Neural cell (in vitro differentiated cells): ENCODE data around the gene CTBP2. TPM values are rescaled to one million over a fixed set of nuclear protein-coding genes. Genes with fewer than 3 reads are reported as not detected.

Source experiments
- H2AFZ ChIP-seq: fragments of 200-600, 300-800 bp; sonication (generic), shearing (Covaris generic); 2 replicates; pipeline ENCODE4 v1.6.0; 2014; ENCODE audit warnings: low read depth, mild to moderate bottlenecking, antibody characterized with exemption, low read length, moderate library complexity
- H3F3A ChIP-seq: fragments of 200-600 bp; shearing (Covaris generic); 2 replicates; pipeline ENCODE4 v1.6.1; 2016; ENCODE audit warnings: mild to moderate bottlenecking, moderate library complexity, mixed read lengths, antibody characterized with exemption, low read length; ENCODE audit not compliant: insufficient read depth, poor library complexity, severe bottlenecking
- H3K27ac ChIP-seq: fragments of 200-600, 300-800 bp; sonication (generic), shearing (Covaris generic); 2 replicates; pipeline ENCODE4 v1.5.1; 2014; ENCODE audit warnings: mild to moderate bottlenecking, low read length, moderate library complexity
- H3K27me3 ChIP-seq: fragments of 300-800, 200-600 bp; sonication (generic), shearing (Covaris generic); 2 replicates; pipeline ENCODE4 v1.6.0; 2014; ENCODE audit warnings: mild to moderate bottlenecking, low read depth, low read length, moderate library complexity; ENCODE audit not compliant: insufficient read depth
- H3K36me3 ChIP-seq: fragments of 300-800, 200-600 bp; sonication (generic), shearing (Covaris generic); 2 replicates; pipeline ENCODE4 v1.5.1; 2014; ENCODE audit warnings: mild to moderate bottlenecking, antibody characterized with exemption, low read length, moderate library complexity; ENCODE audit not compliant: insufficient read depth
- H3K4me2 ChIP-seq: fragments of 300-800, 200-600 bp; sonication (generic), shearing (Covaris generic); 2 replicates; pipeline ENCODE4 v1.6.0; 2014; ENCODE audit warnings: mild to moderate bottlenecking, low read length
- H3K4me3 ChIP-seq: fragments of 300-800, 200-600 bp; sonication (generic), shearing (Covaris generic); 2 replicates; pipeline ENCODE4 v1.5.1; 2014; ENCODE audit warnings: mild to moderate bottlenecking, low read length, moderate library complexity
- H3K79me2 ChIP-seq: fragments of 200-600 bp; shearing (Covaris generic); replicated peaks from 2 replicates; pipeline ENCODE4 v1.6.0; 2014; ENCODE audit warnings: mild to moderate bottlenecking, low read length, moderate library complexity; ENCODE audit not compliant: insufficient read depth
- H3K9ac ChIP-seq: fragments of 300-800, 200-600 bp; sonication (generic), shearing (Covaris generic); 2 replicates; pipeline ENCODE4 v1.6.1; 2016; ENCODE audit warnings: mild to moderate bottlenecking, low read length, mixed read lengths
- H3K9me2 ChIP-seq: fragments of 200-600 bp; shearing (Covaris generic); 2 replicates; pipeline ENCODE4 v1.6.1; 2016; ENCODE audit warnings: mild to moderate bottlenecking, low read length, mixed read lengths; ENCODE audit not compliant: insufficient read depth
- H3K9me3 ChIP-seq: fragments of 200-600, 300-800 bp; sonication (generic), shearing (Covaris generic); 2 replicates; pipeline ENCODE4 v1.6.1; 2016; ENCODE audit warnings: mild to moderate bottlenecking, mixed run types, low read length, moderate library complexity, mixed read lengths
- H4K20me1 ChIP-seq: fragments of 200-600 bp; shearing (Covaris generic); 2 replicates; pipeline ENCODE4 v1.6.1; 2016; ENCODE audit warnings: mild to moderate bottlenecking, mixed run types; ENCODE audit not compliant: insufficient read depth
- EP300 ChIP-seq: fragments of 450-650 bp; conservative IDR thresholded peaks from 2 replicates; pipeline ENCODE4 v1.6.1; 2014; ENCODE audit warnings: antibody characterized with exemption, mild to moderate bottlenecking, moderate library complexity; ENCODE audit not compliant: poor library complexity, severe bottlenecking
- EZH2 ChIP-seq: fragments of 200-600, 300-800 bp; shearing (Covaris generic), sonication (generic); IDR thresholded peaks from 2 replicates; pipeline ENCODE4 v1.6.1; 2014; ENCODE audit warnings: antibody characterized with exemption, low read length, borderline replicate concordance, mild to moderate bottlenecking; ENCODE audit not compliant: insufficient read depth, poor library complexity, severe bottlenecking
- MXI1 ChIP-seq: fragments of 450-650 bp; conservative IDR thresholded peaks from 2 replicates; pipeline ENCODE4 v1.6.1; 2014; ENCODE audit warnings: antibody characterized with exemption, mild to moderate bottlenecking; ENCODE audit not compliant: poor library complexity, severe bottlenecking
- POLR2AphosphoS5 ChIP-seq: IDR thresholded peaks from 2 replicates; pipeline ENCODE4 v1.6.1; 2012
- RAD21 ChIP-seq: fragments of 450-650 bp; conservative IDR thresholded peaks from 2 replicates; pipeline ENCODE4 v1.6.1; 2014; ENCODE audit warnings: antibody characterized with exemption, mild to moderate bottlenecking, moderate library complexity
- SMC3 ChIP-seq: fragments of 450-650 bp; conservative IDR thresholded peaks from 2 replicates; pipeline ENCODE4 v1.6.1; 2014; ENCODE audit warnings: antibody characterized with exemption, mild to moderate bottlenecking, moderate library complexity; ENCODE audit not compliant: poor library complexity
- TAF1 ChIP-seq: IDR thresholded peaks from 2 replicates; pipeline ENCODE4 v1.6.1; 2012; ENCODE audit warnings: low read depth
- polyA plus RNA-seq: library from polyadenylated mRNA; depleted of rRNA; stranded (reverse); fragments of >200 nt; gene quantifications from 2 replicates; pipeline ENCODE4 v1.2.3, GENCODE V29; 2014
- TF ChIP-seq, protein P1 (sequence below): IDR thresholded peaks from 2 replicates; pipeline ENCODE4 v1.6.1; 2012; ENCODE audit warnings: borderline replicate concordance
- TF ChIP-seq, protein P2 (sequence below): fragments of 450-650 bp; IDR thresholded peaks from 2 replicates; pipeline ENCODE4 v1.5.1; 2014; ENCODE audit warnings: antibody characterized with exemption, mild to moderate bottlenecking, moderate library complexity; ENCODE audit not compliant: poor library complexity, severe bottlenecking

The CTBP2 gene
- polyA plus RNA-seq, 1 donor from 2014 or later: 59.5 TPM

DNA sequence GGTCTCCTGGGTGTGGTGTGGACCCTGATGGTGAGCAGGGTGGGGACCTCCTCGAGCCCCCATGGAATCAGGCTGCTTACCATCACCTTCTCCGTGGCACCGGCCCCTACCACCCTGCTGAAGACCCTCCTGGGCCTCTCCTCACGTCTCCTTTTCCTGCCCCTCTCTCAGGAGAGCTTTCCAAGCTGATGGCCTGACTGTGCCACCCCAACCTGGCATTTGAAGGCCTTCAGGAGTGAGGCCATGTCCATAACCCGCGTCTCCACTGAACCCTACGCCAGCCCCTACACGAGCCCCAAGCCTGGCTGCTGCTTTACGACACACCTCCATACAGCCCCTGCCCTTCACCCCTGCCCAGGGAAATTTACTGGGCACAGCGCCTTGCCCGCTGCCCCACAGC lies 163.1 kb downstream of the CTBP2 start:
- H3K27ac ChIP-seq: no peak overlapping the region
- H3K9me3 ChIP-seq: no peaks in the 10 kb centered on the region
- no peaks in the 10 kb centered on the region for H4K20me1 ChIP-seq

GRCh38 chr10:124996854-124997215 lies 163.5 kb downstream of the CTBP2 start:
- Histone ChIP-seq H3K4me2 (no peak overlapping the region), H3K79me2 (no peaks in the 10 kb centered on the region), H3K9ac (no peak overlapping the region), H2AFZ (no peak overlapping the region), H3K4me3 (no peak overlapping the region), H3K27ac (no peak overlapping the region), H3F3A (no peaks in the 10 kb centered on the region), H3K9me2 (no peaks in the 10 kb centered on the region), H3K9me3 (no peaks in the 10 kb centered on the region), H3K27me3 (no peaks in the 10 kb centered on the region), H3K36me3 (no peaks in the 10 kb centered on the region), H4K20me1 (no peaks in the 10 kb centered on the region)
- TF ChIP-seq TAF1 (no peak), EP300 (no peak), POLR2AphosphoS5 (no peak), SMC3 (no peak), EZH2 (no peak), MXI1 (no peak), RAD21 (no peak)
- TF ChIP-seq, protein P1, sequence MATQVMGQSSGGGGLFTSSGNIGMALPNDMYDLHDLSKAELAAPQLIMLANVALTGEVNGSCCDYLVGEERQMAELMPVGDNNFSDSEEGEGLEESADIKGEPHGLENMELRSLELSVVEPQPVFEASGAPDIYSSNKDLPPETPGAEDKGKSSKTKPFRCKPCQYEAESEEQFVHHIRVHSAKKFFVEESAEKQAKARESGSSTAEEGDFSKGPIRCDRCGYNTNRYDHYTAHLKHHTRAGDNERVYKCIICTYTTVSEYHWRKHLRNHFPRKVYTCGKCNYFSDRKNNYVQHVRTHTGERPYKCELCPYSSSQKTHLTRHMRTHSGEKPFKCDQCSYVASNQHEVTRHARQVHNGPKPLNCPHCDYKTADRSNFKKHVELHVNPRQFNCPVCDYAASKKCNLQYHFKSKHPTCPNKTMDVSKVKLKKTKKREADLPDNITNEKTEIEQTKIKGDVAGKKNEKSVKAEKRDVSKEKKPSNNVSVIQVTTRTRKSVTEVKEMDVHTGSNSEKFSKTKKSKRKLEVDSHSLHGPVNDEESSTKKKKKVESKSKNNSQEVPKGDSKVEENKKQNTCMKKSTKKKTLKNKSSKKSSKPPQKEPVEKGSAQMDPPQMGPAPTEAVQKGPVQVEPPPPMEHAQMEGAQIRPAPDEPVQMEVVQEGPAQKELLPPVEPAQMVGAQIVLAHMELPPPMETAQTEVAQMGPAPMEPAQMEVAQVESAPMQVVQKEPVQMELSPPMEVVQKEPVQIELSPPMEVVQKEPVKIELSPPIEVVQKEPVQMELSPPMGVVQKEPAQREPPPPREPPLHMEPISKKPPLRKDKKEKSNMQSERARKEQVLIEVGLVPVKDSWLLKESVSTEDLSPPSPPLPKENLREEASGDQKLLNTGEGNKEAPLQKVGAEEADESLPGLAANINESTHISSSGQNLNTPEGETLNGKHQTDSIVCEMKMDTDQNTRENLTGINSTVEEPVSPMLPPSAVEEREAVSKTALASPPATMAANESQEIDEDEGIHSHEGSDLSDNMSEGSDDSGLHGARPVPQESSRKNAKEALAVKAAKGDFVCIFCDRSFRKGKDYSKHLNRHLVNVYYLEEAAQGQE: no peak
- TF ChIP-seq, protein P2, sequence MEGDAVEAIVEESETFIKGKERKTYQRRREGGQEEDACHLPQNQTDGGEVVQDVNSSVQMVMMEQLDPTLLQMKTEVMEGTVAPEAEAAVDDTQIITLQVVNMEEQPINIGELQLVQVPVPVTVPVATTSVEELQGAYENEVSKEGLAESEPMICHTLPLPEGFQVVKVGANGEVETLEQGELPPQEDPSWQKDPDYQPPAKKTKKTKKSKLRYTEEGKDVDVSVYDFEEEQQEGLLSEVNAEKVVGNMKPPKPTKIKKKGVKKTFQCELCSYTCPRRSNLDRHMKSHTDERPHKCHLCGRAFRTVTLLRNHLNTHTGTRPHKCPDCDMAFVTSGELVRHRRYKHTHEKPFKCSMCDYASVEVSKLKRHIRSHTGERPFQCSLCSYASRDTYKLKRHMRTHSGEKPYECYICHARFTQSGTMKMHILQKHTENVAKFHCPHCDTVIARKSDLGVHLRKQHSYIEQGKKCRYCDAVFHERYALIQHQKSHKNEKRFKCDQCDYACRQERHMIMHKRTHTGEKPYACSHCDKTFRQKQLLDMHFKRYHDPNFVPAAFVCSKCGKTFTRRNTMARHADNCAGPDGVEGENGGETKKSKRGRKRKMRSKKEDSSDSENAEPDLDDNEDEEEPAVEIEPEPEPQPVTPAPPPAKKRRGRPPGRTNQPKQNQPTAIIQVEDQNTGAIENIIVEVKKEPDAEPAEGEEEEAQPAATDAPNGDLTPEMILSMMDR: no peak

More for the DNA sequence above, 163.1 kb downstream of the CTBP2 start:
- Histone ChIP-seq H3K9me2 (no peaks in the 10 kb centered on the region), H3K79me2 (no peaks in the 10 kb centered on the region), H3F3A (no peaks in the 10 kb centered on the region), H2AFZ (no peak overlapping the region), H3K4me2 (no peak overlapping the region), H3K27me3 (no peaks in the 10 kb centered on the region), H3K36me3 (no peaks in the 10 kb centered on the region), H3K4me3 (no peak overlapping the region), H3K9ac (no peak overlapping the region)
- TF ChIP-seq MXI1 (no peak), EZH2 (no peak), EP300 (no peak), SMC3 (no peak), TAF1 (no peak), RAD21 (no peak)
- TF ChIP-seq, protein P1: no peak
